ENCODE results near the gene STYXL1. TPM values are rescaled to one million over a fixed set of nuclear protein-coding genes. Genes with fewer than 3 reads are reported as not detected.
"Not testable (repeated sequence)": the region's sequence is repeated elsewhere in the genome, so short reads cannot be mapped to it uniquely, and the experiment has no call there.

The STYXL1 gene
- polyA plus RNA-seq, 3 donors = 64.6 to 79.8 (median 67.2) TPM

- Mint-ChIP-seq H3K9me3 (peaks cover 0 to 1% (median 0%) of the 10 kb centered on the region in 7 donors), H3K4me3 (no peak overlapping the region), H3K27me3 (ENCODE audit: low read depth in 3 of 3) (peaks cover 0 to 10% (median 6%) of the 10 kb centered on the region in 3 donors), H3K4me1 (no peaks in the 10 kb centered on the region), H3K27ac (no peak overlapping the region), H3K36me3 (no peaks in the 10 kb centered on the region)
- Histone ChIP-seq H3K27ac (ENCODE audit: low read depth in 1 of 2, low read length in 2 of 2) (no peak overlapping the region), H2AFZ (ENCODE audit: insufficient read depth, low read depth, low read length, poor library complexity, severe bottlenecking) (no peak overlapping the region), H3K4me2 (replicated peaks; ENCODE audit: extremely low read depth, low read length, poor library complexity, severe bottlenecking) (no peak overlapping the region), H3K36me3 (replicated peaks in 1 of 2; ENCODE audit: control insufficient read depth in 1 of 2, insufficient read depth in 2 of 2, low read length in 2 of 2) (no peaks in the 10 kb centered on the region), H3K4me1 (ENCODE audit: control insufficient read depth in 1 of 2, insufficient read depth in 2 of 2, low read length in 2 of 2) (no peaks in the 10 kb centered on the region), H3K4me3 (replicated peaks in 1 of 3; ENCODE audit: low read depth in 2 of 3, low read length in 3 of 3) (no peak overlapping the region), H3K9ac (ENCODE audit: insufficient read depth, low read length, poor library complexity, severe bottlenecking) (no peak overlapping the region), H3K27me3 (ENCODE audit: control insufficient read depth in 2 of 2, insufficient read depth in 2 of 2, low read length in 2 of 2) (no peaks in the 10 kb centered on the region), H3K9me3 (replicated peaks in 1 of 2; ENCODE audit: control insufficient read depth in 1 of 2, insufficient read depth in 1 of 2, low read length in 2 of 2) (no peaks in the 10 kb centered on the region), H4K20me1 (ENCODE audit: insufficient read depth, low read length) (no peaks in the 10 kb centered on the region), H3K79me2 (ENCODE audit: insufficient read depth, low read length) (no peaks in the 10 kb centered on the region)
- no peak for TF ChIP-seq CTCF (IDR thresholded peaks at IDR 0.05)
- WGBS (ENCODE audit: insufficient coverage) = 77% methylated on average over 6 of the region's 10 CpGs
- intact Hi-C loops (cut with micrococcal nuclease) = no loop called here
- DNase-seq = no peak
These were observed 42.2 kb upstream of the STYXL1 start for GRCh38 chr7:76089865-76090475.

- H4K20me1 ChIP-seq (ENCODE audit: insufficient read depth, low read length); H3K9me3 Mint-ChIP-seq; DNase-seq; H3K4me1 ChIP-seq (ENCODE audit: control insufficient read depth in 1 of 2, insufficient read depth in 2 of 2, low read length in 2 of 2); H3K36me3 ChIP-seq (replicated peaks in 1 of 2; ENCODE audit: control insufficient read depth in 1 of 2, insufficient read depth in 2 of 2, low read length in 2 of 2); H3K4me3 Mint-ChIP-seq; H3K79me2 ChIP-seq (ENCODE audit: insufficient read depth, low read length); H3K27me3 Mint-ChIP-seq (ENCODE audit: low read depth in 3 of 3); H3K27me3 ChIP-seq (ENCODE audit: control insufficient read depth in 2 of 2, insufficient read depth in 2 of 2, low read length in 2 of 2); H3K4me2 ChIP-seq (replicated peaks; ENCODE audit: extremely low read depth, low read length, poor library complexity, severe bottlenecking); H2AFZ ChIP-seq (ENCODE audit: insufficient read depth, low read depth, low read length, poor library complexity, severe bottlenecking); H3K27ac ChIP-seq (ENCODE audit: low read depth in 1 of 2, low read length in 2 of 2); H3K9ac ChIP-seq (ENCODE audit: insufficient read depth, low read length, poor library complexity, severe bottlenecking); H3K27ac Mint-ChIP-seq; H3K4me3 ChIP-seq (replicated peaks in 1 of 3; ENCODE audit: low read depth in 2 of 3, low read length in 3 of 3); H3K36me3 Mint-ChIP-seq; intact Hi-C loops (cut with micrococcal nuclease); H3K9me3 ChIP-seq (replicated peaks in 1 of 2; ENCODE audit: control insufficient read depth in 1 of 2, insufficient read depth in 1 of 2, low read length in 2 of 2); H3K4me1 Mint-ChIP-seq: not testable (repeated sequence)
- WGBS (ENCODE audit: insufficient coverage) = 80% methylated on average over 1 of the region's 5 CpGs
These were observed 39.6 kb upstream of the STYXL1 start for GRCh38 chr7:76087362-76087791.
